HepG2 (cell line): ENCODE measurements around the gene TEAD4.
"Not testable (repeated sequence)": the region's sequence is repeated elsewhere in the genome, so short reads cannot be mapped to it uniquely, and the experiment has no call there.

Source experiments
- ATF7-NPFF ChIP-seq: sonication (generic); formaldehyde crosslinking; IDR thresholded peaks from 2 replicates; pipeline ENCODE4 v1.8.1; 2023; ENCODE audit warnings: mild to moderate bottlenecking, low read depth, missing genetic modification reagents, moderate library complexity
- CEBPB ChIP-seq: IDR thresholded peaks from 2 replicates; pipeline ENCODE4 v1.6.1; 2011; ENCODE audit warnings: low read depth, low read length, improper control_type of control experiment, borderline replicate concordance
- CTCF ChIP-seq: sonication (generic); formaldehyde crosslinking; IDR thresholded peaks from 2 replicates; pipeline ENCODE4 v1.5.0; 2020; ENCODE audit warnings: mild to moderate bottlenecking, missing genetic modification reagents, moderate library complexity
- PHF21A ChIP-seq: sonication (generic); formaldehyde crosslinking; IDR thresholded peaks from 2 replicates; pipeline ENCODE4 v1.5.0; 2020; ENCODE audit warnings: mild to moderate bottlenecking, missing genetic modification reagents
- POLR2AphosphoS5 ChIP-seq: IDR thresholded peaks from 2 replicates; pipeline ENCODE4 v1.6.1; 2012; ENCODE audit warnings: low read depth, low read length
- SIN3A ChIP-seq: IDR thresholded peaks from 2 replicates; pipeline ENCODE4 v1.6.1; 2011; ENCODE audit warnings: low read depth, mild to moderate bottlenecking, control low read depth, low read length, borderline replicate concordance

GRCh38 chr12:3065846-3066245, 106.6 kb downstream of the TEAD4 start:
- not testable (repeated sequence) for TF ChIP-seq CEBPB; POLR2AphosphoS5; CTCF (CRISPR knock-in tag); SIN3A; ATF7-NPFF (CRISPR knock-in tag); PHF21A (CRISPR knock-in tag)
